ENCODE data around the gene XYLT1.

DNA sequence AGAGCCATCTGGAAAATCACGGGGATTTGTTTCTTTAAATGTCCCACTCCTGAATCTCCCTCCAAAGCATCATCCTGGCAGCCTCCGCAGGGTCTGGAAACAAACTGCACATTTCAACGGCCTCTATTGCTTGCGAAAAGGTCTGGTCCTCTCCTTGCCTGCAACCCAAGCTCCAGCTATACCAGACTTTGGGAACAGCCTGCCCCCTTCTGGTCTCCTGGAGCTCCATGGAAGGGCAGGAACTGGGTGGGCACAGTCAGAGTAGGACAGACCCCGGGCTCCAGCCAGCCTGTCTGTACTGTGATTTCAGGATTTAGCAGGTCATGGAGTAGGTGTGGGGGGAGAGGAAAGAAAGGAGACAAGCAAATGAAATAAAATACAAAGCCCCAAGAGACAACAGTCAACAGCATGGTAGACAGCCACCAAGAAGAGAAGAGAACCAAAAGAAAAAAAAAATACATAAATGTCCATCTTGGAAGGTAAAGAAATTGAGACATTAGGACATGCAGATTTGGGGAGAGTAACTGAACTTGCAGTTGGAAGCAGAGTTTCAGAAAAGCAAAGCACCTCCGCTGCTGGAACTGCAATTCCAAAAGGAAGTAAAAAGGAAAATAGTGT lies 2.7 kb downstream of the XYLT1 start:
- TF ChIP-seq FOXA1 (IDR thresholded peaks at IDR 0.05) (no peak), ZNF384 (IDR thresholded peaks at IDR 0.05) (no peak), FOXK2 (IDR thresholded peaks at IDR 0.05) (no peak), LEF1 (IDR thresholded peaks at IDR 0.05; ENCODE audit: borderline replicate concordance) (no peak), BHLHE40 (IDR thresholded peaks at IDR 0.05; ENCODE audit: borderline replicate concordance) (no peak), ARNT (IDR thresholded peaks at IDR 0.05) (no peak), L3MBTL2 (conservative IDR thresholded peaks at IDR 0.05) (no peak), SUZ12 (IDR thresholded peaks at IDR 0.05) (no peak), SP1 (IDR thresholded peaks at IDR 0.05) (no peak), FOXM1 (IDR thresholded peaks at IDR 0.05; ENCODE audit: borderline replicate concordance) (no peak), CTBP1 (IDR thresholded peaks at IDR 0.05; ENCODE audit: borderline replicate concordance) (no peak), HDGF (IDR thresholded peaks at IDR 0.05; ENCODE audit: borderline replicate concordance) (no peak)
- TF ChIP-seq, protein P1, sequence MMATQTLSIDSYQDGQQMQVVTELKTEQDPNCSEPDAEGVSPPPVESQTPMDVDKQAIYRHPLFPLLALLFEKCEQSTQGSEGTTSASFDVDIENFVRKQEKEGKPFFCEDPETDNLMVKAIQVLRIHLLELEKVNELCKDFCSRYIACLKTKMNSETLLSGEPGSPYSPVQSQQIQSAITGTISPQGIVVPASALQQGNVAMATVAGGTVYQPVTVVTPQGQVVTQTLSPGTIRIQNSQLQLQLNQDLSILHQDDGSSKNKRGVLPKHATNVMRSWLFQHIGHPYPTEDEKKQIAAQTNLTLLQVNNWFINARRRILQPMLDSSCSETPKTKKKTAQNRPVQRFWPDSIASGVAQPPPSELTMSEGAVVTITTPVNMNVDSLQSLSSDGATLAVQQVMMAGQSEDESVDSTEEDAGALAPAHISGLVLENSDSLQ (IDR thresholded peaks at IDR 0.05): no peak
